ENCODE results near the gene WSCD2. TPM values are rescaled to one million over a fixed set of nuclear protein-coding genes. Genes with fewer than 3 reads are reported as not detected.

Gene WSCD2
- total RNA-seq, 1 donor from 2014 or later: 4.2 TPM

GRCh38 chr12:108090107-108090899 lies 38.8 kb upstream of the WSCD2 start:
- DNase-seq (ENCODE audit: extremely low spot score in 2 of 2): no peak
- H3K4me3 ChIP-seq: no peak overlapping the region
- no peaks in the 10 kb centered on the region for H3K27me3 ChIP-seq
- H3K36me3 ChIP-seq: no peaks in the 10 kb centered on the region
- intact Hi-C loops (cut with DNase I): no loop called here
- H3K4me1 ChIP-seq: peaks cover 6% of the 10 kb centered on the region
- H3K9me3 ChIP-seq: peaks cover 8% of the 10 kb centered on the region
- no peak overlapping the region for H3K27ac ChIP-seq
- no peak for TF ChIP-seq POLR2AphosphoS5 (IDR thresholded peaks at IDR 0.05; ENCODE audit: insufficient read depth in 1 of 2, low read depth in 1 of 2)
- TF ChIP-seq POLR2A (IDR thresholded peaks at IDR 0.05): no peak
- TF ChIP-seq, protein P1, sequence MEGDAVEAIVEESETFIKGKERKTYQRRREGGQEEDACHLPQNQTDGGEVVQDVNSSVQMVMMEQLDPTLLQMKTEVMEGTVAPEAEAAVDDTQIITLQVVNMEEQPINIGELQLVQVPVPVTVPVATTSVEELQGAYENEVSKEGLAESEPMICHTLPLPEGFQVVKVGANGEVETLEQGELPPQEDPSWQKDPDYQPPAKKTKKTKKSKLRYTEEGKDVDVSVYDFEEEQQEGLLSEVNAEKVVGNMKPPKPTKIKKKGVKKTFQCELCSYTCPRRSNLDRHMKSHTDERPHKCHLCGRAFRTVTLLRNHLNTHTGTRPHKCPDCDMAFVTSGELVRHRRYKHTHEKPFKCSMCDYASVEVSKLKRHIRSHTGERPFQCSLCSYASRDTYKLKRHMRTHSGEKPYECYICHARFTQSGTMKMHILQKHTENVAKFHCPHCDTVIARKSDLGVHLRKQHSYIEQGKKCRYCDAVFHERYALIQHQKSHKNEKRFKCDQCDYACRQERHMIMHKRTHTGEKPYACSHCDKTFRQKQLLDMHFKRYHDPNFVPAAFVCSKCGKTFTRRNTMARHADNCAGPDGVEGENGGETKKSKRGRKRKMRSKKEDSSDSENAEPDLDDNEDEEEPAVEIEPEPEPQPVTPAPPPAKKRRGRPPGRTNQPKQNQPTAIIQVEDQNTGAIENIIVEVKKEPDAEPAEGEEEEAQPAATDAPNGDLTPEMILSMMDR (IDR thresholded peaks at IDR 0.05): no peak

- Histone ChIP-seq H3K36me3 (no peaks in the 10 kb centered on the region), H3K27me3 (no peaks in the 10 kb centered on the region), H3K4me3 (no peak overlapping the region), H3K27ac (peak overlapping the region; percentile 21), H3K9me3 (peaks cover 8% of the 10 kb centered on the region), H3K4me1 (peaks cover 6% of the 10 kb centered on the region)
- DNase-seq (ENCODE audit: extremely low spot score in 2 of 2): no peak
- intact Hi-C loops (cut with DNase I): no loop called here
- TF ChIP-seq POLR2AphosphoS5 (IDR thresholded peaks at IDR 0.05; ENCODE audit: insufficient read depth in 1 of 2, low read depth in 1 of 2): no peak
- TF ChIP-seq, protein P1 (IDR thresholded peaks at IDR 0.05): no peak
- TF ChIP-seq POLR2A (IDR thresholded peaks at IDR 0.05): no peak
These were observed 38.0 kb upstream of the WSCD2 start for GRCh38 chr12:108090932-108091678.

GRCh38 chr12:108091679-108092051 lies 37.4 kb upstream of the WSCD2 start:
- H3K36me3 ChIP-seq: no peaks in the 10 kb centered on the region
- peaks cover 6% of the 10 kb centered on the region for H3K4me1 ChIP-seq
- H3K9me3 ChIP-seq: peaks cover 8% of the 10 kb centered on the region
- no peak overlapping the region for H3K4me3 ChIP-seq
- TF ChIP-seq POLR2A (IDR thresholded peaks at IDR 0.05): no peak
- peak overlapping the region; percentile 21 for H3K27ac ChIP-seq
- DNase-seq (ENCODE audit: extremely low spot score in 2 of 2): no peak
- no peaks in the 10 kb centered on the region for H3K27me3 ChIP-seq
- intact Hi-C loops (cut with DNase I): loop anchor here (2.0 kb wide), 1 partner anchor 77 kb away; no protein-coding TSS in a partner anchor

GRCh38 chr12:108093209-108093608 lies 35.9 kb upstream of the WSCD2 start:
- H3K27ac ChIP-seq: peak overlapping the region; percentile 21
- H3K27me3 ChIP-seq: no peaks in the 10 kb centered on the region
- no peaks in the 10 kb centered on the region for H3K36me3 ChIP-seq
- intact Hi-C loops (cut with DNase I): loop anchor here (2.0 kb wide), 1 partner anchor 78 kb away; no protein-coding TSS in a partner anchor
- H3K9me3 ChIP-seq: no peaks in the 10 kb centered on the region
- TF ChIP-seq POLR2AphosphoS5 (IDR thresholded peaks at IDR 0.05; ENCODE audit: insufficient read depth in 1 of 2, low read depth in 1 of 2): no peak
- no peak for TF ChIP-seq POLR2A (IDR thresholded peaks at IDR 0.05)
- TF ChIP-seq, protein P1 (IDR thresholded peaks at IDR 0.05): no peak
- H3K4me1 ChIP-seq: peaks cover 6% of the 10 kb centered on the region
- H3K4me3 ChIP-seq: no peak overlapping the region
- DNase-seq (ENCODE audit: extremely low spot score in 2 of 2): no peak

DNA sequence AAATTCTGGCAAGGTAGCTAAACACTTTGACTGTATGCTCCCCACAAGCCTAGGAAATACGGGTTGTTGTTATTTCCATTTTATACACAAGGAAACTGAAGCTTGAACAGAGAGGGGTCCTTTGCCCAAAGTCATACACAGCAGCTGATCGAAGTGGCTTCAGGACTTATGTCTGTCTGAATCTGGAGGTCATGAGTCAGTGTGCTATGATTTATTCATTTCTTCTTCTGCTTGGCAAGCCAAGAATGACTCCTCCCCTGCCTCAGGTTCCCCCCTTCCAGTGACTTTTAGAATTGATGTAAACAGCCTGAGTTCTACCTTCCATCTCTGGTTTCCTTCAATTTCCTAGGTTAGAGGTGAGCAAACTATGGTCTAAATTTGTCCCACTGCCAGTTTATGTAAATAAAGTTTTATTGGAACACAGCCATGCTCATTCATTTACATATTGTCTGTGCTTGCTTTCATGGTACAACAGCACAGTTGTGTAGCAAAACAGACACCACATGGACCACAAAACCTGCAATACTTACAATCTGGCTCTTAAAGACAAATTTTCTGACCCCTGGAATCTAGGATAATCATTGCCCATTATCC lies 34.9 kb upstream of the WSCD2 start:
- no peaks in the 10 kb centered on the region for H3K9me3 ChIP-seq
- H3K4me3 ChIP-seq: no peak overlapping the region
- H3K27ac ChIP-seq: no peak overlapping the region
- H3K36me3 ChIP-seq: no peaks in the 10 kb centered on the region
- peaks cover 6% of the 10 kb centered on the region for H3K4me1 ChIP-seq
- no peaks in the 10 kb centered on the region for H3K27me3 ChIP-seq
- intact Hi-C loops (cut with DNase I): no loop called here
- TF ChIP-seq POLR2AphosphoS5 (IDR thresholded peaks at IDR 0.05; ENCODE audit: insufficient read depth in 1 of 2, low read depth in 1 of 2) (no peak), POLR2A (IDR thresholded peaks at IDR 0.05) (no peak)
- TF ChIP-seq, protein P1 (IDR thresholded peaks at IDR 0.05): no peak
- no peak for DNase-seq (ENCODE audit: extremely low spot score in 2 of 2)

Data from vagina (tissue), 2 donors.